HPDE6-E6E7 (cell line): ENCODE measurements around the gene ADCY2.

Experiments used
- DNase-seq: peaks from one replicate; pipeline ENCODE4 v3.0.0; 2011; ENCODE audit warnings: missing footprints; ENCODE audit errors: extremely low spot score

The ADCY2 gene

GRCh38 chr5:7867260-7867659, 471.3 kb downstream of the ADCY2 start:
- DNase-seq = no peak

GRCh38 chr5:7868427-7868772, 472.5 kb downstream of the ADCY2 start:
- DNase-seq = no peak

- peak; percentile 80 for DNase-seq
Observed at GRCh38 chr5:7868773-7869473, 473.0 kb downstream of the ADCY2 start, which contains the start of the genes FASTKD3 and MTRR. FASTKD3 (minus strand) TSS chr5:7869031; CDS start chr5:7868083, 948 bp downstream. MTRR (plus strand) TSS chr5:7869148; CDS start chr5:7870795, 1,647 bp downstream.

GRCh38 chr5:7869474-7870136, 473.7 kb downstream of the ADCY2 start:
- no peak for DNase-seq

- DNase-seq = no peak
Observed at GRCh38 chr5:7871653-7872052, 475.7 kb downstream of the ADCY2 start.

GRCh38 chr5:7872517-7873130, 476.7 kb downstream of the ADCY2 start:
- no peak for DNase-seq

- no peak for DNase-seq
Observed at GRCh38 chr5:7873216-7873615, 477.3 kb downstream of the ADCY2 start.

GRCh38 chr5:7874639-7875038, 478.7 kb downstream of the ADCY2 start:
- DNase-seq = no peak

GRCh38 chr5:7875151-7875550, 479.2 kb downstream of the ADCY2 start:
- no peak for DNase-seq

GRCh38 chr5:7876867-7877266, 480.9 kb downstream of the ADCY2 start:
- DNase-seq = peak; percentile 16

GRCh38 chr5:7877851-7878250, 481.9 kb downstream of the ADCY2 start:
- DNase-seq = no peak

- no peak for DNase-seq
Observed at GRCh38 chr5:7878381-7878873, 482.5 kb downstream of the ADCY2 start.
